Fibroblast of lung (primary cell): Measurements from ENCODE around the gene CAMTA1.

Source experiments
- CTCF ChIP-seq, 2 donors: IDR thresholded peaks in 1 of 2; conservative IDR thresholded peaks in 1 of 2; 1 replicate in 1 of 2; 2 replicates in 1 of 2; pipeline ENCODE4 v1.5.1; 2011 to 2012; ENCODE audit warnings: low read length in 2 of 2, control low read depth in 1 of 2, inconsistent platforms in 1 of 2, low read depth in 1 of 2, mild to moderate bottlenecking in 1 of 2
- EZH2 ChIP-seq: IDR thresholded peaks from 2 replicates; pipeline ENCODE4 v1.5.1; 2012; ENCODE audit warnings: low read length, control low read depth, mild to moderate bottlenecking; ENCODE audit errors: missing control alignments

GRCh38 chr1:7672864-7673263 lies 887.6 kb downstream of the CAMTA1 start:
- no peak for TF ChIP-seq EZH2
- TF ChIP-seq CTCF (conservative IDR thresholded peaks at IDR 0.05 in 1 of 2, IDR thresholded peaks at IDR 0.05 in 1 of 2; ENCODE audit: low read depth in 1 of 2, low read length in 2 of 2), result no peak
